HG03432 (cell line): ENCODE measurements around the gene SLC7A6.

Experiments
- ATAC-seq: cut with Tn5 transposase; IDR thresholded peaks from one replicate; pipeline ENCODE4 v1.9.1; 2021; ENCODE audit warnings: mild to moderate bottlenecking, moderate library complexity; ENCODE audit not compliant: unreplicated experiment

SLC7A6 gene

DNA sequence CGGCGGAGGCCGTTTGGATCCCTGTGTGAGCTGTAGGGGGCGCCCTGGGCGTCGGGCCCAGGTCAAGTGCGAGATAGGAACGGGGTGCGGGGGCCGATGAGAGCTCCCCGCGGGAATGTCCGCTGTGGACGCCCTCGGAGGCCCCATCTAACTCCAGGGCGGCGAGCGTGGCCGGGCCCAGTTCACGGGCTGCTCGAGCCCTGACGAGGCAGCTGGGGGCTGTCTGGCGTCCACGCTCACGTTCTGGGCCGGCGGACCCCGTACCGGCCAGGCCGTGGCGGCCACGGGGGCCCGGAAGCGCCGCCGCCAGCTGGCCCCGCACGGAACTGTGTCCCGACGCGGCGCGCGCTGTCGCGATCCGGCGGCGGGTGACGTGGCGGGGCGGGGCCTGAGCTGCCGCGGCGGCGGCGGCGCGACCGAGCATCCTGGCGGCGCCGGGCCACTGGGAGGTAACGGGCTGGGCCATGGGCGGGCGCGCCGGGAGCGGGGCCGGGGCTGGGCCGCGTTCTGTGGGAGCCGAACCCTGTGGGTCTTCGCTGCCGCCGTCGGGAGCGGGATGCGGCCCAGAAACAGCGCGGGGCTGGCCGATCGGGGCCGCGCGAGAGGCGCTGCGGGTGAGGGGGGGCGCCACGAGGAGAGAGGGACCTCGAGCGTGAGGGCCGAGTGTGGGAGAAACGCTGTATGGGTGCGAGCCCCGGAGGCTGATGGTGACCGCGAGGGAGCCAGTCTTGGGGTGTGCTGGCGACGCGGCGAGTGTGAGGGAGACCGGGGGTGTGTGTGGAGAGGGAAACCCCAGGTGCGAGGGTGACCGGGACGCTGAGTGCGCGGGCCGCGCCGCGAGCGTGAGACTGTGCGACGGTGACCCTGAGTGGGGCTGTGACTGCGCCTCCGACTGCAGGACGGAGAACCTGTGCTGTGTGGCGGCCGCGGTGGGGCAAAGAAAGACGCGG is at the start of gene SLC7A6:
Gene SLC7A6, plus strand, starts transcription at position 399 of the 950 bp plus-strand sequence. CDS start 10,201 bp downstream, outside the sequence.
- ATAC-seq = peak; percentile 66

DNA sequence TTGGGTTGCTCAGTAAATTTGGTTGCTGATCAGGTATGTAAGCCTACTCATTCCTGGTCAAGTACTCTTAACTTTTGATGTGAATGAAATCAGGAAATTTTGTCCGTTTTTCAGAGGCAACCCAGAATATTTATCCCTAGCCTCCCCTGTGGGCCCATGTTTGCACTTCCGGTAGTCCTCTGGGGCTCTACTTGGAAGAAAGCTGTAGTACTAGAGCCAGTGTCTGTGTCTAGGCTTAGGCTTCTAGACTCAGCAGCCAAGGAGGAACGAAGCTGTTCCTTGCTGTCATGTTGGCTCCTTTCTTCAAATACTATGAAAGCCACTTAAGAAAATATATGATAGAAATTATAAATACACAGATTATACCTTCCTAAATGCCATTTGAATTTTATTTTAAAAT is 49.6 kb upstream of the SLC7A6 start:
- ATAC-seq = no peak

DNA sequence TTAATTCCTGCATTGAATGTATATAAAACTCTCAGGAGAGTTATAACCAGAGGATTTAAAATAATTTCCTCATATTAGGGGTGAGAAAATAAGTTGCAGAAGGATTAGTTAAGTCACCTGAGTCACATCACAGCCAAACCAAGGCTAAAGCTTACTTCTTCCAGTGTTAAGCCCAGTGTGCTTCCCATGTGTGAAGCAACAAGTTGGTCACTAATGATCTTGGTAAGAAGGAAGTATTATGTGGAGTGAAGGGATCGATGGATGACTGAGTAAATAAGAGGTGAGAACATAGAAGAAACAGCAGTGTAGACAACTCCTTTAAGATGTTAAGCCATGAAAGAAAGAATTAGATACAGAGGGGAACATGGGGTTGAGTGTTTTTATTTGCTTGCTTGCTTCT is 49.0 kb upstream of the SLC7A6 start:
- no peak for ATAC-seq

DNA sequence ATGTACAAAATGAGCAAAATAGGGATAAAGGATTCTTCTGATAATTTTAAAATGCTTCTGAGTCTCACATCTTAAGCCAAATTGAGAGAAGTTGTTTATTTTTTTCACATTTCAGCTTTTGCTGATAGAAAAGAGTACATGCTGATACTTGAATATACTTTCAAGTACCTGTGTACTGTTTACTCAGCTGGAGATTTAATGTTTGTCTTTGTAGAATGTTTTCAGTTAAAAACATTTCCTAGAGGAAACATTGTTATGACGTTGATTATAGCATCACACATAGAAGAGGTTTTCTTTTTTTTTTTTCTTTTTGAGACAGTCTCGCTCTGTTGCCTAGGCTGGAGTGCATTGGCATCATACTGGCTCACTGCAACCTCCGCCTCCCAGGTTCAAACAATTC is 48.1 kb upstream of the SLC7A6 start:
- ATAC-seq = no peak

DNA sequence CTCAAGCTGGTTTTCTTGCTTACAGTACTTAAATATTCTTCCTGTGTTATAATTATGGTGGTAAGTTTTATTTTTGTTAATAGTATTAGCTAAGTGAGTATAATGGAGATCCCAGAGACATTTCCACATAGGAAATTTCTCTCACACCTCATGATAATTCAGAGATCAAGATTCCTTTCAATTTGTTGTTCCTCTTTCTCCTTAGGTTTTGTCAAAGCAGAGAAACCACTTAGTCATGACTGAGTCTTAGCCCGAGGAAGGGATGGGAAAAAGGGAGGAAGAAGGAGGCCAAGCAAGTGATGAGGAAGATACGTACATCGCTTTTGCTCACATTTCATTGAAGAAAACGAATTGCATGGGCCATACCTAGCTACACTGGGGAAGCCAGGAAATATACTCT is 46.8 kb upstream of the SLC7A6 start:
- ATAC-seq = no peak

DNA sequence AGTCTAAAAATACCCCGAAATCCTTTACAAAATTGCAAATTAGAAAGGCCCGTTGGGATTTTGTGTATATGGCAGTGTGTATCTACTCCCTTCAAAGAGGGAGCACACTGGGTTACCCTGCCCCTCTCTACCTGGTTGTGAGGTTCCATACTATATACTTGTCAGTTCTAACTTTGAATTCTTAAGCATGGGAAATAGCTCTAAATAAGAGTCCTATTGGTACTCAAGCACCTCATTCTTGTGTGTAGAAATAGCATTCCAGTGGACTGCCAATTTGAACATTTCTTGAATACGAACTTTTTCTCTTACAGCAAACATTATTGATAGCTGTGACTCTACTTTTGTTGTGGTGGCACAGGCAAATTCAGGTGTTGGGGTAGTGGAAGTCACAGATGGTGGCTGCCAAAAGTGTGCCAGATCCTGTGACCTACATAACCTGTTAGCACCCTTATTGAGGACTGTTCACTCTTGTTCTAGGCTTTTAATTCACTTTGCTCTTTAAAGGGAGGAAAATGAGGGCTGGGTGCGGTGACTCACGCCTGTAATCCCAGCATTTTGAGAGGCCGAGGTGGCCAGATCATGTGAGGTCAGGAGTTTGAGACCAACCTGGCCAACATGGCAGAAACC is 44.5 kb upstream of the SLC7A6 start:
- no peak for ATAC-seq

DNA sequence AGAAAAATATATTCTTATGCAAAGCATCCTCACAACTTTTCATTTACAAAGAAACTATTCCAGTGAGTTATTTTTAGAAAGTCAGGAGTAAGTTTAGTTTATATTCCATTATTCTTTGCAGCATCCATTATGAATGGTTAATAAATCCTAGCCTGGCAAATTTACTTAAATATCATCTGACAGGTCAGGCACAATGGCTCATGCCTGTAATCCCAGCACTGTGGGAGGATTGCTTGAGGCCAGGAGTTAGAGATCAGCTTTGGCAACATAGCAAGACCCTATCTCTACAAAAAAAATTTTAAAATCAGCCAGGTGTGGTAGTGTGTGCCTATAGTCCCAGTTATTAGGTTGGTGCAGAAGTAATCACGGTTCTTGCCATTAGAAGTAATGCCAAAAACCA is 41.3 kb upstream of the SLC7A6 start:
- no peak for ATAC-seq

DNA sequence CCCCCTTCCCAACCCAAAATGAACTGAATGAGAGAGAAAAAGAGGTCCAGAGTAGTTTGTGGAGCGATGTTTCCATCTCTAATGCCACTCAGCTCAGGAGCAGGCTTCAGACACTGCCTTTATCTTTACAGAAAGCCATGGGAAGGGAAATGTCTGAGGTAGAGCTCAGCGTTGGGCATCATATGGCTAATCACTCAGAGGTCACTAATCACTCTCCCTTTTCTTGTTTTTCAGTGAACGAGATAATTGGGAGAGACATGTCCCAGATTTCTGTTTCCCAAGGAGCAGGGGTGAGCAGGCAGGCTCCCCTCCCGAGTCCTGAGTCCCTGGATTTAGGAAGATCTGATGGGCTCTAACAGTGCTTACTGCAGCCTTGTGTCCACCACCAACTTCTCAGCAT is 38.2 kb upstream of the SLC7A6 start:
- no peak for ATAC-seq

DNA sequence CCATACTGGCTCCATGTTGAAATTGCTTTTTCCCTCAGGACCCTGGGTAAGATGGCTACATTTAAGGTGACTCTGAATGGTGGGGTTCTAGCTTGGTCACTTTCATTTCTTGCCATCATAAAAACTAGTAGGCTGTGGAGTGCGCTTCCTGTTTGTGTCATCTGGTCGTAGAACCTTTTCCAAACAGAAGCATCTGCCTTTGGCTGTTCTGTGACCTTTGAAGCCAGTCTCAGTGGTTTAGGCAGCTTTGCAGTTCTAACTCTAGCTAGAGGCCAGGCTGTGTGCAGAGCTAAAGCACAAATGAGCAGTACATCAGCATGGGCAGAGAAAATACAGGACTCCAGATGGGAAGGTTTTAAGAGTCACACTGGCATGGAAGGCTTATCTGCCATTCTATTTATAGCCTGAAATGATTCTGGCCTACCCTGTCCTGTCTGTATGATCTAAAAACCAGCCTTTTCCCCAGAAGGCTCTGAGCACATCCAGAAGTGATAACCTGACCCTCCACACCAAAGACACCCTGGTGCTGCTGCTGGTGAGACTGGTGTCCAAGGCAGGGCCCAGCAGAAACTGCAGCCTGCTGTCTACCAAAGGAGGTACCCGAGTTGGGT is 37.0 kb upstream of the SLC7A6 start:
- ATAC-seq = no peak

DNA sequence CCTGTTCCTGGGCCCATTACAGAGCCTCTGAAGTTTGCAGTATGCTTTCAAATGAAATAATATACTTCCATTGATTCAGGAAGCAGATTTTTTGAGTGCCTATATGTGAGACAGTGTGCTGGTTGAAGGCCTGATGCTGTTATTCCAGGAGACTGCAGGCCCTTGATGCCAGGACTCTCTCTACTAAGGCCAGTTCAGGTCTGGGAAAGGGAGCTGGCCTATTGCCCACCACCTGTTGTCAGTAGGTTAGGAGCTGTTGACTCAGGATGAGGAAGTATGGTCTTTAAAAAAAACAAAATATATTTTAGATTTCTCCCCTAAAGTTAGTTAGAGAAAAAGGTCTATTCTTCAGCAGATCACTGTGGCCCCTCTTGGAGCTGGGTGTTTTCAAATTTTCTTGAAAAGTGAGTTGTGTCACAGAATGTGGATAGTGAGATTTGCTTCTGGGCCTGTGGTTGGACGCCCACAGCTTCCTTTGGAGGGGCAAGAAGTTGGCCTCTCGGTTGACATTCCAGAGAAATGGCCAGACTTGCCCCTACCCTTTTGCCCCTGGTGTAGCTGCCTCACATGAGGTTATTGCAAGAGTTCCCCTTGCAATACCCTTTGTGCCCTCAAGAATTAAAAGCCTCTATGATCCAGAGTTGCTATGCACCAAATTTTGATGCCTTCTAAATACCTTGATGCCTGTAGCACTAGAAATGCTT is 36.3 kb upstream of the SLC7A6 start:
- no peak for ATAC-seq

DNA sequence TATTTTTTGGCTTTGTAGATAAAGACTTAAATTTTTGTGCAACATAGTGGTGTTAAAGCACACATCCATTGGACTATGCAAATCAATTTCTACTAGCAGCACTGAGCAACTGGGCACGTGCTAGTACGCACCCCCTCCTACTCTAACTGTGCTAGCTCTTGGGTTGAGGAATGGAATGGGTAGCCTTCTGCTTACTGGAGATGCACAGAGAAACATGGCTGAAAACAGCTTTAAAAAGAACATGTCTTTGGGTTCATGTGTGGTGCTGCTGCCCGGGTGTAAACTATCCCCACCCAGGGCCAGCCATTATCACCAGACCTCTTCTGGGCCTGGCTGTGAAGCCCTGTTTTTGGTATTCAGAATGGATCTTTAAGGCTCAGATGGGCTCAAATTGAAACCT is 35.7 kb upstream of the SLC7A6 start:
- ATAC-seq = no peak

DNA sequence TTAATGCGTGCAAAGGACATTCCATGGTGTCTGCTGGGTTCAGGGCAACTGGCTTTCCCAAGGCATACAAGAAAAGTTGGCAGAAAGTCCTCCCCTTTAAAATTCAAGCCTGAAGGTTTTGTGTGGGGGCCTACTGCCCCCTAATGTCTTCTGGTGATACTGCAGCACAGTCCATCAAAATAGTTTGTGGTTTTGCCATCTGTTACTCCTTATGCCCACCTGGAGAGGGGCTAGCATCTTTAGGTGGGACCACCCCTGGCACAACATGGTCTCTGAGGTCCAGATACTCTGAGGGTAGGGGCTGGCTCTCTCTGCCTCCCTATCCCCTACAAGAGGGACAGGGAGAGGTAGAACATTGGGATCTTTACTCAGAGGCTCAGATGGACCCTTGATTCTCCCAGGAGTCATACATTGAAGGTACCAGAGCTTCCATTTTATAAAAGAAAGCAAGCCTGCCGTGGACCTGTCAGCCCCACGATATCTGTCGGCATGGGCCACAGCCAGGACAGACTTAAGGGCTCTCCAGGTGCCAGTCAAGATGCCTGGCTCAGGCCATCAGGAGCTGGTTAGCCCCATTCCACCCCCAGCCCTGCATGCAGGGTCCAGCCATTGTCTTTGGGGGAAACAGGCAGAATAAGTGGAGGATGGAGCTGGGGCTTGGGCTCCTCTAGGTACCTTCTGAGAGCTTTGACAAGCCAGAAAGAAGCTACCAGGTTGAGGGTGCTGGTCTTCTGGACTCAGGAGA is 34.7 kb upstream of the SLC7A6 start:
- ATAC-seq = no peak

DNA sequence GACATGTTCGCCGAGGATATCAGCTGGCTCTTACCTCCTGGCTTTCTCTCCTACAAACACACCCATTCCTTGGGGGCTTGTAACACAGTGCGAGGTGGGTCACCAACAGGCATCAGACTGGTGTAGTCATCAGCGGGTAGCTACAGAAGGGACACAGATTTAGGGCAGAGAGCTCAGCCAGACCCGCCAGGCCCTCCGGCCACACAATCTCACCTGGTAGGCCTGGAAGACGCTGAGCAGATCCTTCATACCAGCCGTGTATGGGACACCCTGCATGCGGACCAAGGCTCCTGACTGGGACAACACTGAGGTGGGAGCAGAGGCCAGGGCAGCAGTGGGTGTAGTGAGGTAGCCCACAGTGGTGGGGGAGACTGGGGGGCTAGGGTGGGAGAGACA is 34.2 kb upstream of the SLC7A6 start:
- ATAC-seq = no peak

DNA sequence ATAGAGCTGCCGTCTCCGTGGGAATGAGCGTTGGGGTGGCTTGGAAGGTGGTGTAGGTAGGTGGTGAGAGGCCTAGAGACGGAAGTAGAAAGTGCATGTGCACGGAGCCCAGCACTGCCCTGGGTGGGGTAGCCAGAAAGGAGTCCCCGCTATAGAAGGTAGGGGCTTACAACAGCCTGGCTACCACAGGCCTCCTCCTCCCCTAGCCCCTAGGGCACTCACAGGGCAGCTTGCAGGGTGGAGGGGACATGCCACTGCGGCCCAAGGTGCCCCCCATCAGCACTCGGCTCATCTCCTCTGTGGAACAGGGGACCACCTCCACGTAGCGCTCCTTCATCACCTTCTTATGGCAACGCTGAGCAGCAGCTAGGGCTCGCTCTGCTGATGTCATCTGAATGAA is 33.4 kb upstream of the SLC7A6 start:
- ATAC-seq = no peak

DNA sequence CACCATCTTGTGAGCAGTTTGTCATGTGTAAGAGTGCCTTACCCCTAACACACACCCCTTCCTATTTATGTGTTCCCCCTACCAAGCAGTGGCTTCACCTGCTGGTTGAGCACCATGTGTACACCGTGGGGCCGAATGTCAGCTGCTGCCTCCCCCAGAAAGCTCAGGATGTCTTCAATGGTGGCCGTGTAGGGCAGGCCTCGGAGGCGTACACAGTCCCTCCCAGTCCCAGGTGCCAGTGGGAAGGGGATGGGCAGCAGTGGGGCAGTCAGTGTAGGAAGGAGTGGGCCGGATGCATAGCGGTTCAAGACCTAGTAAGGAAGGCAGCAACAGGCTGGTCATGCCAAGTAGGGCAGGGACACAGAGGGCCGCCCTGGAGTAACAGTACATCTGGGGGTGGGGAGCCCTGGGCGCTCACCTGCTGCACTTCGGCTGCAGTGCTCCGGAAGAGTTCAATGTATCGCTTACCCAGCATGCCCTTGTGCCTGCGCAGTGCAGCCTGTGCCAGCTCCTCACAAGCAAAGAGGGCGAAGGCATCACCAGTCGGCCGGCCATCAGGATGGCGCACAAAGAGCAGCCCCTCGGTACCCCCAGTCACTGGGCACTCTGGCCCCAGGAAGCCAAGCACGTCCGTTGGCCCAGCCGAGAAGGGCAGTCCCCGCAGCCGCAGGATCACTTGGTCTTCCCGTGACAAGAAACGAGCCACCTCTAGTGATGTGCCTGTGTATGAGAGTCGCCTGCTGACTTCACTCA is 32.8 kb upstream of the SLC7A6 start:
- ATAC-seq = no peak

DNA sequence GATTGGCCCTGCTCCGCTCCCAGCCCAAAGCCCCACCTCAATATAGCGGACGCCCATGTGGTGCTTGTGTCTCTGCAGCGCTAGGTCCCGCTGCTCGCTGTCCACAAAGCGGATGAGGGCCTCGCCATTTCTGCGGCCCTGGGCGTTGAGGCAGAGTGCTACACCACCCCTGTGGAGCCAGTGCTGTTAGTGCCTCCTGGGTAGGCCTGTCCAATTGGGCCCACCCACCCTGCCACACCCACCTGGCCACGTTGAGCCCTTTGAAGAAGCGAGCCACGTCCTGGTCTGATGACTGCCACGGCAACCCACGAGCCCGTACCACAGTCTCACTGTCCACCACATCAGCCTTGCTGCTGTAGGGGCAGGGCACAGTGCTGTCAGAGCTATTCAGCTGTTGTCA is 32.0 kb upstream of the SLC7A6 start:
- ATAC-seq = no peak

DNA sequence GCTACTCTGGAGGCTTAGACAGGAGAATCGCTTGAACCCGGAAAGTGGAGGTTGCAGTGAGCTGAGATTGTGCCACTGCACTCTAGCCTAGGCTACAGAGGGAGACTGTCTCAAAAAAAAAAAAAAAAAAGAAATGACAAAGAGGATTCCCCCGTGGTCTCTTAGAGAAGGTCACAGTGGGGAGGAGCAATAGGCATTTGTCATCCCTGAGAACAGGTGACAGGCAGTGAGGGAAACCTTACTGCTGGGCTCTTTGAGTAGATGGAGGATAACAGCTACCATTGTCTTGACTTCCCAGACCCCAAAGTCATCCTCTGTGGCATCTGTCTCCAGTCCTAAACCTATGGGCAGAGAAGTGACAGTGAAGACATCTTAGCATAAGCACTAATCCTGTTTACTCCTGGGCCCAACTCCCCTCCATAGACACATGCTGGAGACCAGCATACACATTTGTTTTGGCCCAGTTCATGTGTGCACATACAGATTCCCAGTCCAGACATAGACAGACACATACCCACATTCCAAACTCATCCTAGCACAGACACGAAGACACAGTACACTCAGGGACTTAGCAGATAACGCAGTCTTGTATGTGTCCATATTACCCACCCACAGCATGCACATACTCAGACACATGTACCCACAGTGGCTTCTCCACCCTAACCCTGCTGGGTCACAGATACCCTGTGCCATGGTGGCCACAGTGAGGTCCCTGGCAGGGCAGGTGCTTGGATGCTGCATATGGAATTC is 31.1 kb upstream of the SLC7A6 start:
- no peak for ATAC-seq

DNA sequence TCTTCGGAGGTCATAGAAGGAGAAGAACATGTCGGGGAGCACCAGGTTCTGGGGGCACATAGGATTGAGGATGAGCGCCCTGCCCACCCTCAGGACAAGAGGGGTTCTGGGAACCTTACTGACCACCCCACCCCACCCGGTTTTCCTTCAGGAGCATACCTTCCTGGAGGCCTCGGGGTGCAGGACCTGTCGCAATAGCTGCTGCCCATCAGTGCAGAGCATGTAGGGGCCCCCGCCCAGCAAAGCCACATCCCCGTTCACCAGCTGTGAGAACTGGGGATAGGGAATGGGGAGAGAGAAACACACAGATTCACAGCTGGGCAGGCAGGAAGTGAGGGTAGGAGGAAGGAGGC is 30.5 kb upstream of the SLC7A6 start:
- no peak for ATAC-seq
